ACC112 (cell line): ENCODE measurements around the gene CARD11.
"Not testable (repeated sequence)": the region's sequence is repeated elsewhere in the genome, so short reads cannot be mapped to it uniquely, and the experiment has no call there.

Source experiments
- H2AFZ ChIP-seq: fragments of 200-600 bp; sonication (generic); one replicate; pipeline ENCODE4 v1.6.0; 2017; ENCODE audit warnings: antibody characterized with exemption, low read length; ENCODE audit not compliant: unreplicated experiment
- H3K27ac ChIP-seq: fragments of 200-600 bp; sonication (generic); 2 replicates; pipeline ENCODE4 v1.5.1; 2014; ENCODE audit warnings: low read depth, mild to moderate bottlenecking, antibody characterized with exemption, low read length, moderate library complexity
- H3K27me3 ChIP-seq: fragments of 200-600 bp; sonication (generic); 2 replicates; pipeline ENCODE4 v1.6.1; 2014; ENCODE audit warnings: mild to moderate bottlenecking, antibody characterized with exemption, low read length, moderate library complexity, mixed read lengths; ENCODE audit not compliant: insufficient read depth
- H3K36me3 ChIP-seq: fragments of 200-600 bp; sonication (generic); 2 replicates; pipeline ENCODE4 v1.6.1; 2016; ENCODE audit warnings: mild to moderate bottlenecking, antibody characterized with exemption, low read length, moderate library complexity, mixed read lengths; ENCODE audit not compliant: insufficient read depth
- H3K4me1 ChIP-seq: fragments of 200-600 bp; sonication (generic); one replicate; pipeline ENCODE4 v1.6.1; 2016; ENCODE audit warnings: low read length, mixed read lengths; ENCODE audit not compliant: insufficient read depth, unreplicated experiment, control insufficient read depth
- H3K4me3 ChIP-seq: fragments of 200-600 bp; sonication (generic); 2 replicates; pipeline ENCODE4 v1.5.1; 2014; ENCODE audit warnings: mild to moderate bottlenecking, low read depth, low read length
- H3K79me2 ChIP-seq: fragments of 200-600 bp; sonication (generic); one replicate; pipeline ENCODE4 v1.6.0; 2016; ENCODE audit warnings: low read length; ENCODE audit not compliant: control insufficient read depth, unreplicated experiment, insufficient read depth

Gene CARD11

DNA sequence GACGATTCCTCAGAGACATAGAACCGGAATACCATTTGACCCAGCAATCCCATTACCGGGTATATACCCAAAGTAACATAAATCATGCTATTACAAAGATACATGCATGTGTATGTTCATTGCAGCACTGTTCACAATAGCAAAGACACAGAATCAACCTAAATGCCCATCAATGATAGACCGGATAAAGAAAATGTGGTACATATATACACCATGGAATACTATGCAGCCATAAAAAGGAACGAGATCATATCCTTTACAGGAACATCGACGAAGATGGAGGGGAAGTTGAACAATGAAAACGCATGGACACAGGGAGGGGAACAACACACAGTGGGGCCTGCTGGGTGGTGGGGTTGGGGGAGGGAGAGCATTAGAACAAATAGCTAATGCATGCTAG is 22.4 kb downstream of the CARD11 start:
- H3K79me2 ChIP-seq, H2AFZ ChIP-seq, H3K4me1 ChIP-seq, H3K27me3 ChIP-seq, H3K27ac ChIP-seq, H3K4me3 ChIP-seq, H3K36me3 ChIP-seq: not testable (repeated sequence)

DNA sequence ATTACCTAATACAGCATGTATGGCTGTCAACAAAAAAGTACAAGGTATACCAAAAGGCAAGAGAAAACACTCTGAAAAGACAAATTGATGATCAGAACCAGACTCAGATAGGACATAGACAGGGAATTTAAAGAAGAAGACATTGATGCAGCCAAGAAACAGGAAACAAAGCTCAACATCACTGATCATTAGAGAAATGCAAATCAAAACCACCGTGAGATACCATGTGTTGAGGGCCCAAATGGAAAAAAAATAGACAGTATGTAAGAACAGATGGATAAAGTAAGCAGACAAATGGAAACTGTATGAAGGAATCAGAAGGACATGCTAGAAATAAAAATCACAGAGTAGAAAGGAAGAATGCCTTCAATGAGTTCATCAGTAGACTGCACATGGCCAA is 23.3 kb downstream of the CARD11 start:
- Histone ChIP-seq H3K27me3 (no peaks in the 10 kb centered on the region), H3K4me3 (no peak overlapping the region), H3K36me3 (no peaks in the 10 kb centered on the region), H3K4me1 (no peaks in the 10 kb centered on the region), H3K79me2 (no peaks in the 10 kb centered on the region), H2AFZ (no peak overlapping the region), H3K27ac (no peak overlapping the region)

DNA sequence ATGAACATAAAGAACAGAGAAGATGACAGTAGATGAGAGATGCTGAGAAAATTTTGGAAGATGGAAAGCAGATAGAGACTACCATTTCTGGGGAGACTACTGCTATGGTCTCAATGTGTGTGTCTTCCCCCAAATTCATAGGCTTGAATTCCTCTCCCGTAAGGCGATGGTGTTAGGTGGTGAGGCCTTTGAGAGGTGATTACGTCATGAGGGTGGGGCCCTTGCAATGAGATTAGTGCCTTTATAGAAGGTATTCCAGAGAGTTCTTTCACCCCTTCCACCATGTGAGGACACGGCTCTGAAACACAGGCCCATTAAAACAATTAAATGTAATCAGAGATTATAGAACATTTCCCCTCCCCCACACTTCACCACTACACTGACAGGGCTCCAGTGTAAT is 23.9 kb downstream of the CARD11 start:
- Histone ChIP-seq H3K79me2 (no peaks in the 10 kb centered on the region), H3K27me3 (no peaks in the 10 kb centered on the region), H3K4me3 (no peak overlapping the region), H3K27ac (no peak overlapping the region), H3K36me3 (no peaks in the 10 kb centered on the region), H2AFZ (no peak overlapping the region), H3K4me1 (no peaks in the 10 kb centered on the region)

DNA sequence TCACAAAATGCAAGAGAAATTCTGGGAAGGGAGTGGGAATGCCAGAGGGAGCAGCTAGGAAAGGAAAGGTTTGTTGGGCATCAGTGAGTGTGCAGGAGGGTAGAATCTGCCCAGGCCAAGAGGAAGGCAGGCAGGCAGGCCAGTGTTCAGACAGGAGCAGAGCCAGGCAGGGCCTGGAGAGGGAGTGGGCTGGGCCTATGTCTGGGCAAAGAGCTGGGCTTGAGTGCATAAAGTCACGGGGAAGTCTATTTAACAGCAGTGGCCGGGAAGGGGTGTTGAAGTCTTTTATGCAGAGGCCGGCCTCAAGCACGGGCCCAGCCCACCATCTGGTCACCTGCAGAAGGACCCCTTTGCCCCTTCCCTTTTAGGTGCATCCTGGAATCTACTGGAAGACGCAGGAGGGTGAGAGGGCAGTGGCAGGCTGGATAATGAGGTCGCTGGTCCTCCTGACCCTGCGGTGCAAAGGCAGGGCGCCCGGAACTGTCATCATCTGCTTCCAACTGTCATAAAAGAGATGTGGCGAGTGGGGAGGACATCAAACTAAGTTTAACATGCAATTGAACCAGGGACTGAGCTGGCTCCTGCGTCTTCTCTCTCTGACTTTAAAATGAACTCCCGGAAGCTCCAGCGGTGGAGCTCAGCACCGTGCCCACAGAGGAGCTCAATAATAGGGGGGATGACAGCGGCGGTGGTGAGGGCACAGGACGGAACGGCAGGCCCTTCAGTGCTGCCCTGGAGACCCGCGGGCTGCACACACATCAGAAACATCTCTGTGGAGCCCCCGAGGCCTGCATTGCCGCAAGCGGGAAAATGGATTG is 29.5 kb downstream of the CARD11 start:
- no peak overlapping the region for H2AFZ ChIP-seq
- H3K27ac ChIP-seq: no peak overlapping the region
- no peak overlapping the region for H3K4me3 ChIP-seq
- no peaks in the 10 kb centered on the region for H3K27me3 ChIP-seq
- no peaks in the 10 kb centered on the region for H3K4me1 ChIP-seq
- no peaks in the 10 kb centered on the region for H3K36me3 ChIP-seq
- H3K79me2 ChIP-seq: no peaks in the 10 kb centered on the region

DNA sequence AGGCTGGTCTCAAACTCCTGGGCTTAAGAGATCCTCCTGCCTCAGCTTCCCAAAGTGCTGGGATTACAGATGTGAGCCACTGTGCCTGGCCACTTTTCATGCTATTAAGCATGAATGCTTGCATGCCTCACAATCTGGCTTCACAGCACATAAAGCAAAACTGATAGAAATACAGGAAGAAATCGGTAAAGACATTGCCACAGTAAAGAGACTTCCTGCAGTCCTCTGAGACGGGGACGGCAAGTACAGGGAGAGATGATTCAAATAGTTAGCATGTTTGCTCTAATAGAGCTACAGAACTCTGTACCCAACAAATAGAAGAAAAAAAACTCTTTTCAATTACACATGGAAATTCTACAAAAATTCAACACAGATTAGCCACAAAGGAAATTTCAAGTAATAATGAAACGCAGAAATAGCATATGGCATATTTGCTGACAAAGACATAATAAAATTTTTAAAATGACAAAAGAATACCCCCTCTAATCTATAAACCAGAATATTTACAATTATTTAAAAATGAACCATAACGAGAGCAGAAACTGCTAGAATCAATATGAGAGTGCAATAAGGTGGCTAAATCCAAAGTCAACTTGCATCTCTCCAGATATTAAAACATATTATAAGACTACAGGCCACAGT is 32.3 kb downstream of the CARD11 start:
- Histone ChIP-seq H3K4me3 (no peak overlapping the region), H3K27me3 (no peaks in the 10 kb centered on the region), H3K27ac (no peak overlapping the region), H3K36me3 (no peaks in the 10 kb centered on the region), H3K79me2 (no peaks in the 10 kb centered on the region), H2AFZ (no peak overlapping the region), H3K4me1 (no peaks in the 10 kb centered on the region)

DNA sequence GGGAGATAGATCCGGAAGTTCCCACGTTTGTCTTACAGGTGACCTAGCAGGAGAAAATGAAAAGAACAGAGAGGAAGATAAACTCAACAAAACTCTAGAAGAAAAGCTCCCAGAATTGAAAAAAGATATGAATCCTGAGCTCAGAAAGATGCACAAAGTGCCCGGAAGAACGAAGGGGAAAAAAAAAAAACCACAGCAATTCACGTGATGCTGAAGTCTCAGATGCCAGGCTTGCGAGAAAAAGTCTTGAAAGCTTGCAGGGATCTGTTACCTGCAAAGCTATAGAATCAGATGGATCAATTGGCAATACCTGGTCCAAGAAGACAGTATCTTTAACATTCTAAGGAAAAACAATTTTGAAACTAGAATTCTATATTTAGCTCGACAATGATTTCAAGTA is 33.5 kb downstream of the CARD11 start:
- H3K4me3 ChIP-seq: no peak overlapping the region
- no peaks in the 10 kb centered on the region for H3K27me3 ChIP-seq
- no peak overlapping the region for H2AFZ ChIP-seq
- H3K79me2 ChIP-seq: no peaks in the 10 kb centered on the region
- H3K36me3 ChIP-seq: no peaks in the 10 kb centered on the region
- no peaks in the 10 kb centered on the region for H3K4me1 ChIP-seq
- no peak overlapping the region for H3K27ac ChIP-seq

DNA sequence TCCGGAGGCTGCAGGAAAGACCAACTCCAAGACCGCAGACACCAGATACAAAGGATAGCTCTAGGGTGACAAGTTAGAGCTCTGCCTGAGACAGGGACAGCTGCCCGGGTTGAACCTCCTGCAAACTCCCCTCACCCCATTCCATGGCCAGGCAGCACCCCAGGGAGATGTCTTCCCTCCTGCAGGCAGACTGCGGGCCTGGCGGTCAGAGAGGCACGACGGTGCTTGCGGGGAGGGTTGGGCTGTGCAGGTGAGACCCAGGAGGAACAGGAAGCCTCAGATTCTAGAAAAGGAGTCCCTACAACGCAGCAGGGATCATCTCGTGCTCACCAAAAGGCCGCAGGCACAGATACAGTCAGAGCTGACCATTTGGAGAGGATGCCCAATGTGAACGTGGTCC is 34.6 kb downstream of the CARD11 start:
- no peaks in the 10 kb centered on the region for H3K27me3 ChIP-seq
- no peaks in the 10 kb centered on the region for H3K36me3 ChIP-seq
- H3K79me2 ChIP-seq: no peaks in the 10 kb centered on the region
- H3K4me3 ChIP-seq: no peak overlapping the region
- H2AFZ ChIP-seq: no peak overlapping the region
- no peaks in the 10 kb centered on the region for H3K4me1 ChIP-seq
- no peak overlapping the region for H3K27ac ChIP-seq

DNA sequence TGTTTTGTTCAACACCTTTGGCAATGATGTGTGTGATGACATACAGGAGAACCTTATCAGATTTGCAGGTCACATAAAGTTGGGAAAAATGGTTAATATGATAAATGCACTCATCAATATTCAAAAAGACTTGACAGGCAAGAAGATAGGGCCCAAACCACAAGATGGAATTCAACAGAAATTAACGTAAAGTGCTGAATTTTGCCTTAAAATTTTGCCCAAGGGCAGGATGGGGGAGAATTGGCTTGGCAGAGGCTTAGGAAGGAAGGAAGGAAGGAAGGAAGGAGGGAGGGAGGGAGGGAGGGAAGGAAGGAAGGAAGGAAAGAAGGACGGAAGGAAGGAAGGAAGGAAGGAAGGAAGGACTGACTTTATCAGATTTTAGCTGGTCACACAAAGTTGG is 35.3 kb downstream of the CARD11 start:
- Histone ChIP-seq H2AFZ (no peak overlapping the region), H3K27me3 (no peaks in the 10 kb centered on the region), H3K27ac (no peak overlapping the region), H3K4me3 (no peak overlapping the region), H3K36me3 (no peaks in the 10 kb centered on the region), H3K79me2 (no peaks in the 10 kb centered on the region), H3K4me1 (no peaks in the 10 kb centered on the region)

DNA sequence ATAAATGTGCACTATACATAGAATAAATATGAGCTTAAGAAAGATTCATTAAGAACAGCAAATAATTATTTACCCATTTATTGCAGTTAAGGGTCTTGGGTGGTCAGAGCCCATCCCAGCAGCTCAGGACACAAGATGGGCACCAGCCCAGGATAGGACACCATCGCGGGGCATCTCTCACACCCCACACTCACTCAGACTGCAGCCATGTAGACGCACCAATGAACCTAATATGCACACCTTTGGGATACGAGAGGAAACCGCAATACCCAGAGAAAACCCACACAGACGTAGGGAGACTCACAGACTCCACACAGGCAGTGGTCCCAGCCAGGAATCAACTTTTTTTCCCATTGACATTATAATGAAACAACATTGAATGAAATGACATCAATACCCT is 36.0 kb downstream of the CARD11 start:
- Histone ChIP-seq H3K27me3 (no peaks in the 10 kb centered on the region), H3K36me3 (no peaks in the 10 kb centered on the region), H3K79me2 (no peaks in the 10 kb centered on the region), H3K27ac (no peak overlapping the region), H2AFZ (no peak overlapping the region), H3K4me3 (no peak overlapping the region), H3K4me1 (no peaks in the 10 kb centered on the region)

DNA sequence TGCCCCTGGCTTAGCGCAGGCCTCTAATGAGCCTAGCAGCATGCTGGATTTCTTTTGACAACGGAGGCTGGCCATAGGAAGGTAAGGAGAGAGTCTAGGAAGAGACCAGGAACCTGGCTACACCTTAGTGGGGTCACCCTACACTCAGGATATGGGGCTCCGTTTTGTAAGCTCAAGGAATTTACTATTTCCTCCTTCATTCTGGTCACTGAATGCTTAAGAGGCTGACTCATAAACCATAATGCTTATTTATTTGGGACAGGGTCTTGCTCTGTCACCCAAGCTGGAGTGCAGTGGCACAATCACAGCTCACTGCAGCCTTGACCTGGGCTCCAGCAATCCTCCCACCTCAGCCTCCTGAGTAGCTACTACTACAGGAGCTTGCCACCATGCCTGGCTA is 38.4 kb downstream of the CARD11 start:
- Histone ChIP-seq H3K4me1 (no peaks in the 10 kb centered on the region), H3K4me3 (no peak overlapping the region), H3K27ac (no peak overlapping the region), H3K27me3 (no peaks in the 10 kb centered on the region), H3K79me2 (no peaks in the 10 kb centered on the region), H3K36me3 (no peaks in the 10 kb centered on the region), H2AFZ (no peak overlapping the region)

DNA sequence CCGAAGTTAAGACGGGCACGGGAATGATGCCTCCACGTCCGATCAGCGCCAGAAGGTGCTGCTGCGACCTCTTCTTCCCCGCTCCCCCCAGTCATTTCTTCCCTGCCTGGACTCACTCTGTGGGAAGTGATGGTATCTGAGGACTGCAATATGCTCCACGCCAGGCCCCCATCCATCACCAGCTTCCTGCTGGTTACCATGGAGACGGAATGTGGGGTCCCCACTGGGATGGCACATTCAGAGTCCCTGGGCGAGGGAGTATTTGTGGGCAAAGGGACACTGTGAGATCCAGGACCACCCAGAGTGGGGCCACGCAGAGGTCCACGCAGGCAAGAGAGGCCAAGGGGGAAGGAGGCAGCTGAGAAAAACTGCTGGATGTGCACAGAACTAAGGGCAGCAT is 39.7 kb downstream of the CARD11 start:
- Histone ChIP-seq H3K27ac (no peak overlapping the region), H3K36me3 (no peaks in the 10 kb centered on the region), H3K4me1 (no peaks in the 10 kb centered on the region), H3K27me3 (no peaks in the 10 kb centered on the region), H3K4me3 (no peak overlapping the region), H2AFZ (no peak overlapping the region), H3K79me2 (no peaks in the 10 kb centered on the region)
